Measurements from ENCODE around the gene FLNC.

DNA sequence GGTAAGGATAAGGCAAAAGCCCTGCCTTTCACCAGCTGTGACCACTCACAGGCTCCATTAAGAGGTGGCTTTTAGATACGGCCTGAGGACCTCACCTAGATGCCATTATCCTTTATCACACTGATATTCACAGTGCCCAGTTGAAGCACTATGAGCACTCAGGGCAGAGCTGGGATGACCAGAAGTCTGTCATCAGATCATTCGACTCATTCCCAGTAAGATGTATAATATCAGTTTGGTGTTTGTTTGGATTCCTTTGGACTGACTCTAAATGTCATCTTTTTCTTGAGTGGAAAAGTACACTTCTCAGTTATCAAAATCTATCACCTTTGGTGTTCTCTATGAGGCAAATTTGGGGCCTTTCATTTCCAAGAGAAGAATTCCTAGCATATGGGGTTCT is 19.7 kb upstream of the FLNC start:
- TF ChIP-seq, protein P1, sequence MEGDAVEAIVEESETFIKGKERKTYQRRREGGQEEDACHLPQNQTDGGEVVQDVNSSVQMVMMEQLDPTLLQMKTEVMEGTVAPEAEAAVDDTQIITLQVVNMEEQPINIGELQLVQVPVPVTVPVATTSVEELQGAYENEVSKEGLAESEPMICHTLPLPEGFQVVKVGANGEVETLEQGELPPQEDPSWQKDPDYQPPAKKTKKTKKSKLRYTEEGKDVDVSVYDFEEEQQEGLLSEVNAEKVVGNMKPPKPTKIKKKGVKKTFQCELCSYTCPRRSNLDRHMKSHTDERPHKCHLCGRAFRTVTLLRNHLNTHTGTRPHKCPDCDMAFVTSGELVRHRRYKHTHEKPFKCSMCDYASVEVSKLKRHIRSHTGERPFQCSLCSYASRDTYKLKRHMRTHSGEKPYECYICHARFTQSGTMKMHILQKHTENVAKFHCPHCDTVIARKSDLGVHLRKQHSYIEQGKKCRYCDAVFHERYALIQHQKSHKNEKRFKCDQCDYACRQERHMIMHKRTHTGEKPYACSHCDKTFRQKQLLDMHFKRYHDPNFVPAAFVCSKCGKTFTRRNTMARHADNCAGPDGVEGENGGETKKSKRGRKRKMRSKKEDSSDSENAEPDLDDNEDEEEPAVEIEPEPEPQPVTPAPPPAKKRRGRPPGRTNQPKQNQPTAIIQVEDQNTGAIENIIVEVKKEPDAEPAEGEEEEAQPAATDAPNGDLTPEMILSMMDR (IDR thresholded peaks at IDR 0.05): no peak
- no peak for TF ChIP-seq ZFX (IDR thresholded peaks at IDR 0.05; ENCODE audit: borderline replicate concordance)

Data from 22Rv1 (cell line).